Testis (tissue), 2 donors: ENCODE data around the gene KCNA5.

ENCODE experiments used
- POLR2A ChIP-seq: fragments of 450-650 bp; IDR thresholded peaks from one replicate; pipeline ENCODE4 v1.6.1; 2017; ENCODE audit warnings: antibody characterized with exemption, mild to moderate bottlenecking, moderate library complexity
- TF ChIP-seq, protein P1 (sequence below), 3 experiments: fragments of 450-650 bp in 2 of 3; fragments of 200-600 bp in 1 of 3; sonication (generic) in 1 of 3; IDR thresholded peaks; one replicate each; pipeline ENCODE4 v1.5.1; 2016 to 2019; ENCODE audit warnings: antibody characterized with exemption in 3 of 3, mild to moderate bottlenecking in 2 of 3, moderate library complexity in 1 of 3

DNA sequence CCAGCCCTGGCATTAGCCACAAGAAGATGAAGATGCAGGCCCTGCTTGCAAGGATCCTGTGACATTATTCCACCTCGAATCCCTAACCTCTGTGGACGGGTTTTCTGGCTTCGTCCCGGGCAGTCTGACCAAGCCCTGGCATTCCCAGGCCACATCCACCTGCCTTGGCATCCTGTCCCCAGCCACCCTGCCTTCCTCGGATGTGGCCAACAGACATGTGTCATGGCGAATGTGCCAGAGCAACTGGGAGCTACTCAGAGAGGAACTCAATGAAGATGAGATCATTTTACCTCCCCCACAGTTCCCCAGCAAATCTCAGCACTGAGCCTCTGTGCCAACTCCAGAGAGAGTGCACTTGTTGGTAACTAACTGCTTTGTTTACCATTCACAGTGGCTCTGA is 33.5 kb upstream of the KCNA5 start:
- TF ChIP-seq, protein P1, sequence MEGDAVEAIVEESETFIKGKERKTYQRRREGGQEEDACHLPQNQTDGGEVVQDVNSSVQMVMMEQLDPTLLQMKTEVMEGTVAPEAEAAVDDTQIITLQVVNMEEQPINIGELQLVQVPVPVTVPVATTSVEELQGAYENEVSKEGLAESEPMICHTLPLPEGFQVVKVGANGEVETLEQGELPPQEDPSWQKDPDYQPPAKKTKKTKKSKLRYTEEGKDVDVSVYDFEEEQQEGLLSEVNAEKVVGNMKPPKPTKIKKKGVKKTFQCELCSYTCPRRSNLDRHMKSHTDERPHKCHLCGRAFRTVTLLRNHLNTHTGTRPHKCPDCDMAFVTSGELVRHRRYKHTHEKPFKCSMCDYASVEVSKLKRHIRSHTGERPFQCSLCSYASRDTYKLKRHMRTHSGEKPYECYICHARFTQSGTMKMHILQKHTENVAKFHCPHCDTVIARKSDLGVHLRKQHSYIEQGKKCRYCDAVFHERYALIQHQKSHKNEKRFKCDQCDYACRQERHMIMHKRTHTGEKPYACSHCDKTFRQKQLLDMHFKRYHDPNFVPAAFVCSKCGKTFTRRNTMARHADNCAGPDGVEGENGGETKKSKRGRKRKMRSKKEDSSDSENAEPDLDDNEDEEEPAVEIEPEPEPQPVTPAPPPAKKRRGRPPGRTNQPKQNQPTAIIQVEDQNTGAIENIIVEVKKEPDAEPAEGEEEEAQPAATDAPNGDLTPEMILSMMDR (IDR thresholded peaks at IDR 0.05) = no peak
- no peak for TF ChIP-seq POLR2A
